ENCODE measurements around the gene STK32B.

Gene STK32B

GRCh38 chr4:5127556-5127955 lies 76.3 kb downstream of the STK32B start:
- DNase-seq: no peak

- no peak for DNase-seq
These were observed 77.3 kb downstream of the STK32B start for GRCh38 chr4:5128569-5128968.

GRCh38 chr4:5133201-5133600 lies 81.9 kb downstream of the STK32B start:
- DNase-seq: no peak

- no peak for DNase-seq
These were observed 82.8 kb downstream of the STK32B start for GRCh38 chr4:5133933-5134594.

GRCh38 chr4:5134620-5135019 lies 83.3 kb downstream of the STK32B start:
- DNase-seq: no peak

- no peak for DNase-seq
These were observed 85.9 kb downstream of the STK32B start for GRCh38 chr4:5137226-5137625.

- no peak for DNase-seq
These were observed 86.6 kb downstream of the STK32B start for GRCh38 chr4:5137927-5138326.

GRCh38 chr4:5138389-5138788 lies 87.1 kb downstream of the STK32B start:
- DNase-seq: no peak

GRCh38 chr4:5139141-5139540 lies 87.9 kb downstream of the STK32B start:
- no peak for DNase-seq

GRCh38 chr4:5141802-5142201 lies 90.5 kb downstream of the STK32B start:
- DNase-seq: no peak

- DNase-seq: no peak
These were observed 91.4 kb downstream of the STK32B start for GRCh38 chr4:5142726-5143125.

- DNase-seq: no peak
These were observed 92.1 kb downstream of the STK32B start for GRCh38 chr4:5143306-5143861.

- DNase-seq: no peak
These were observed 92.7 kb downstream of the STK32B start for GRCh38 chr4:5143940-5144339.

- no peak for DNase-seq
These were observed 93.1 kb downstream of the STK32B start for GRCh38 chr4:5144384-5144783.

- no peak for DNase-seq
These were observed 95.0 kb downstream of the STK32B start for GRCh38 chr4:5146248-5146647.

GRCh38 chr4:5152521-5152920 lies 101.2 kb downstream of the STK32B start:
- no peak for DNase-seq

GRCh38 chr4:5156682-5157081 lies 105.4 kb downstream of the STK32B start:
- DNase-seq: no peak

- no peak for DNase-seq
These were observed 106.8 kb downstream of the STK32B start for GRCh38 chr4:5157791-5158770.

- no peak for DNase-seq
These were observed 107.5 kb downstream of the STK32B start for GRCh38 chr4:5158825-5159224.

- no peak for DNase-seq
These were observed 109.4 kb downstream of the STK32B start for GRCh38 chr4:5160668-5161067.

GRCh38 chr4:5162909-5163508 lies 111.7 kb downstream of the STK32B start:
- DNase-seq: no peak

- no peak for DNase-seq
These were observed 113.1 kb downstream of the STK32B start for GRCh38 chr4:5164221-5164912.
